Breast epithelium (tissue), 3 donors: ENCODE measurements around the gene TSSK2.

Experiments used
- CTCF ChIP-seq, 3 donors: fragments of 450-650 bp; IDR thresholded peaks; one replicate each; pipeline ENCODE4 v1.5.1; 2016 to 2017; ENCODE audit warnings: antibody characterized with exemption in 3 of 3, mild to moderate bottlenecking in 3 of 3, moderate library complexity in 3 of 3
- POLR2A ChIP-seq: fragments of 450-650 bp; IDR thresholded peaks from one replicate; pipeline ENCODE4 v1.6.1; 2016; ENCODE audit warnings: antibody characterized with exemption, mild to moderate bottlenecking, moderate library complexity
- POLR2AphosphoS5 ChIP-seq, 3 donors: sonication (generic); formaldehyde crosslinking; IDR thresholded peaks; one replicate each; pipeline ENCODE4 v1.6.1; 2017; ENCODE audit warnings: antibody characterized with exemption in 3 of 3

GRCh38 chr22:19094393-19094997, 36.6 kb upstream of the TSSK2 start:
- TF ChIP-seq CTCF (IDR thresholded peaks at IDR 0.05) (no peak), POLR2A (no peak), POLR2AphosphoS5 (IDR thresholded peaks at IDR 0.05) (no peak)
